Measurements from ENCODE around the gene ADIPOR2.

- TF ChIP-seq CTCF (IDR thresholded peaks at IDR 0.05 in 2 of 3, conservative IDR thresholded peaks at IDR 0.05 in 1 of 3; ENCODE audit: control insufficient read depth in 2 of 3, extremely low read depth in 1 of 3, insufficient read depth in 1 of 3, low read depth in 3 of 3, low read length in 3 of 3) (no peak), ATF3 (IDR thresholded peaks at IDR 0.05; ENCODE audit: borderline replicate concordance, extremely low read depth, low read depth, low read length) (no peak), POLR2A (IDR thresholded peaks at IDR 0.05; ENCODE audit: low read depth, low read length) (no peak), CUX1 (IDR thresholded peaks at IDR 0.05; ENCODE audit: insufficient replicate concordance, low read depth, low read length) (no peak), USF2 (IDR thresholded peaks at IDR 0.05; ENCODE audit: borderline replicate concordance, low read depth, low read length) (no peak), NFIC (IDR thresholded peaks at IDR 0.05; ENCODE audit: low read depth, low read length) (no peak), BRCA1 (IDR thresholded peaks at IDR 0.05; ENCODE audit: low read depth, low read length) (no peak)
These were observed 47.8 kb upstream of the ADIPOR2 start for GRCh38 chr12:1643043-1643442.

All from GM12878 (cell line).